Esophagus squamous epithelium (tissue), 5 donors: ENCODE results near the gene SOCS4. TPM values are rescaled to one million over a fixed set of nuclear protein-coding genes. Genes with fewer than 3 reads are reported as not detected.

Experiments used
- DNase-seq: peaks from one replicate; lab custom pipeline; 2025; lab: John Stamatoyannopoulos, UW
- H3K27ac ChIP-seq, 4 donors: fragments of 200-600 bp; sonication (generic); one replicate each; pipeline ENCODE4 v1.5.1; 2016 to 2019; ENCODE audit warnings: mild to moderate bottlenecking in 1 of 4
- H3K27me3 ChIP-seq, 4 donors: fragments of 200-600 bp; sonication (generic); 1 replicate in 3 of 4; 2 replicates in 1 of 4; pipeline versions ENCODE4 v1.5.1 to v1.6.0; 2017 to 2021; ENCODE audit warnings: antibody characterized with exemption in 1 of 4
- H3K36me3 ChIP-seq, 3 donors: fragments of 200-600 bp; sonication (generic); one replicate each; pipeline ENCODE4 v1.5.1; 2016 to 2019
- H3K4me1 ChIP-seq, 3 donors: fragments of 200-600 bp; sonication (generic); one replicate each; pipeline ENCODE4 v1.5.1; 2017 to 2019
- H3K4me3 ChIP-seq, 4 donors: fragments of 200-600 bp; sonication (generic); 1 replicate in 3 of 4; 2 replicates in 1 of 4; pipeline ENCODE4 v1.5.1; 2016 to 2019; ENCODE audit warnings: mild to moderate bottlenecking in 2 of 4, moderate library complexity in 1 of 4
- H3K9me3 ChIP-seq, 3 donors: fragments of 200-600 bp; sonication (generic); one replicate each; pipeline ENCODE4 v1.5.1; 2016 to 2019
- CTCF ChIP-seq, 6 experiments: fragments of 450-650 bp in 4 of 6; fragments of 200-600 bp in 2 of 6; sonication (generic) in 2 of 6; IDR thresholded peaks; one replicate each; pipeline ENCODE4 v1.5.1; 2016 to 2019; ENCODE audit warnings: antibody characterized with exemption in 6 of 6, mild to moderate bottlenecking in 4 of 6, moderate library complexity in 4 of 6
- POLR2A ChIP-seq, 4 donors: fragments of 450-650 bp; IDR thresholded peaks; one replicate each; pipeline ENCODE4 v1.6.1; 2017; ENCODE audit warnings: antibody characterized with exemption in 4 of 4, mild to moderate bottlenecking in 4 of 4, moderate library complexity in 3 of 4
- WGBS, 2 donors: methylation state at CpG; one replicate each; pipeline ENCODE4 v1.1.5; 2018; 5-methylcytosine and 5-hydroxymethylcytosine counted together
- intact Hi-C: fragments of 100-400 bp; cut with DNase I; formaldehyde crosslinking; loops from one replicate; pipeline ENCODE4 v1.15.0; 2022
- total RNA-seq, 4 donors: library from RNA; depleted of rRNA; stranded (reverse); fragments of >200 nt; gene quantifications; one replicate each; pipeline ENCODE4 v1.1.0, GENCODE V29; 2016
- donor health status: DM: yes; HTN: yes; CAD: no.

The SOCS4 gene
- total RNA-seq, 4 donors from 2014 or later = 5.9 to 20.1 (median 12.1) TPM

GRCh38 chr14:55038708-55039107, 11.7 kb downstream of the SOCS4 start:
- H3K36me3 ChIP-seq = peaks cover 0 to 56% (median 9%) of the 10 kb centered on the region in 3 donors
- DNase-seq = no peak
- H3K27ac ChIP-seq = no peak overlapping the region
- intact Hi-C loops = no loop called here
- H3K27me3 ChIP-seq = no peaks in the 10 kb centered on the region
- no peak for TF ChIP-seq POLR2A (IDR thresholded peaks at IDR 0.05)
- no peak for TF ChIP-seq CTCF (IDR thresholded peaks at IDR 0.05)
- H3K9me3 ChIP-seq = no peaks in the 10 kb centered on the region
- H3K4me3 ChIP-seq = no peak overlapping the region
- H3K4me1 ChIP-seq = no peaks in the 10 kb centered on the region

DNA sequence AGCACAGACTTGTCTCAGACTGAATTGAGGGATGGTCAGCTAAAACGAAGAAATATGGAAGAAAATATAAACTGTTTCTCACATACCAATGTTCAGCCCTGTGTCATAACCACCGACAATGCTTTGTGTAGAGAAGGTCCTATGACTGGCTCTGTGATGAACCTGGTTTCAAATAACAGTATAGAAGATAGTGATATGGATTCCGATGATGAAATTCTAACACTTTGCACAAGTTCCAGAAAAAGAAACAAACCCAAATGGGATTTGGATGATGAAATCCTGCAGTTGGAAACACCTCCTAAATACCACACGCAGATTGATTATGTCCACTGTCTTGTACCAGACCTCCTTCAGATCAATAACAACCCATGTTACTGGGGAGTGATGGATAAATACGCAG, 16.5 kb downstream of the SOCS4 start:
- no peaks in the 10 kb centered on the region for H3K4me1 ChIP-seq
- H3K36me3 ChIP-seq = peaks cover 0 to 23% (median 10%) of the 10 kb centered on the region in 3 donors
- no peak for DNase-seq
- TF ChIP-seq POLR2A (IDR thresholded peaks at IDR 0.05) = no peak
- no peak for TF ChIP-seq CTCF (IDR thresholded peaks at IDR 0.05)
- WGBS, 2 donors = 93 to 95% methylated on average over 5 of the region's 5 CpGs
- H3K9me3 ChIP-seq = no peaks in the 10 kb centered on the region
- H3K4me3 ChIP-seq = no peak overlapping the region
- no peak overlapping the region for H3K27ac ChIP-seq
- no peaks in the 10 kb centered on the region for H3K27me3 ChIP-seq
- intact Hi-C loops = no loop called here

DNA sequence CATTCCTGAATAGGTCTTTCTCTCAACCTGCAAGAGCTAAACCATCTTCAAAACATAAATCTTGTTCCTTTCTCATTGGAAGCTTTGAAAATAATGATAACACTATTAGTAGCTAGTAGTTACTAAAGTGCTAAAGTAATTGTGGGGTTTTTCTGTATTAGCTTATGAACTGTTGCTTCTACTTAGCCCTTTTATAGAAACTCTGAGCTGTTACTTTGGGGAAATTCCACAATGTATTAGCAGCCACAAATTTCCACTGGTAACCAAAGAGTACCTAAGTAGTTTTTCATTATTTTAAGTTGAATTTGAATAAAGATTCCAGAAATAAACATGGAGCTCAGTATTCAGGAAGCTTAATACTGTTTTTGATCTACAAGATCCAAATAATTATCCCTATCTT, 18.1 kb downstream of the SOCS4 start:
- no peak for DNase-seq
- H3K27me3 ChIP-seq = no peaks in the 10 kb centered on the region
- no peaks in the 10 kb centered on the region for H3K4me1 ChIP-seq
- no peak overlapping the region for H3K27ac ChIP-seq
- H3K4me3 ChIP-seq = no peak overlapping the region
- H3K9me3 ChIP-seq = no peaks in the 10 kb centered on the region
- H3K36me3 ChIP-seq = peaks cover 0 to 23% (median 10%) of the 10 kb centered on the region in 3 donors
- TF ChIP-seq POLR2A (IDR thresholded peaks at IDR 0.05) = no peak
- TF ChIP-seq CTCF (IDR thresholded peaks at IDR 0.05) = no peak
- intact Hi-C loops = no loop called here

GRCh38 chr14:55047301-55048053, 20.4 kb downstream of the SOCS4 start:
- WGBS, 2 donors = 92 to 100% methylated on average over 3 to 5 of the region's 5 CpGs

More at GRCh38 chr14:55047301-55048053, 20.4 kb downstream of the SOCS4 start:
- TF ChIP-seq CTCF (IDR thresholded peaks at IDR 0.05) (no peak), POLR2A (IDR thresholded peaks at IDR 0.05) (no peak)
- no peak for DNase-seq
- no peak overlapping the region for H3K4me3 ChIP-seq
- intact Hi-C loops = no loop called here
- no peak overlapping the region for H3K27ac ChIP-seq
- peaks cover 0 to 21% (median 10%) of the 10 kb centered on the region in 3 donors for H3K36me3 ChIP-seq
- peaks cover 1 to 9% (median 6%) of the 10 kb centered on the region in 3 donors for H3K4me1 ChIP-seq
- no peaks in the 10 kb centered on the region for H3K27me3 ChIP-seq
- H3K9me3 ChIP-seq = no peaks in the 10 kb centered on the region
